GM23338 (cell line): ENCODE data around the gene SH3GL2. TPM values are rescaled to one million over a fixed set of nuclear protein-coding genes. Genes with fewer than 3 reads are reported as not detected.

Experiments used
- ATAC-seq: fragments of 200-7000 bp; cut with Tn5 transposase; 3 replicates; pipeline ENCODE4 v1.9.1; 2020
- DNase-seq: peaks from one replicate; pipeline ENCODE4 v3.0.0-alpha.2; 2015; ENCODE audit warnings: low spot score
- H2AFZ ChIP-seq: fragments of 200-600 bp; sonication (generic); 2 replicates; pipeline ENCODE4 v1.8.0; 2016; ENCODE audit warnings: antibody characterized with exemption, mild to moderate bottlenecking, moderate library complexity
- H3F3A ChIP-seq: fragments of 200-600 bp; sonication (generic); replicated peaks from 2 replicates; pipeline ENCODE4 v1.8.0; 2017; ENCODE audit warnings: antibody characterized with exemption, mixed run types, low read depth
- H3K27ac ChIP-seq: fragments of 200-600 bp; sonication (generic); 2 replicates; pipeline ENCODE4 v1.6.1; 2016; ENCODE audit warnings: low read depth
- H3K27me3 ChIP-seq: fragments of 200-600 bp; sonication (generic); 2 replicates; pipeline ENCODE4 v1.8.0; 2016; ENCODE audit warnings: mild to moderate bottlenecking, mixed run types, moderate library complexity; ENCODE audit not compliant: insufficient read depth
- H3K36me3 ChIP-seq: fragments of 200-600 bp; sonication (generic); 2 replicates; pipeline ENCODE4 v1.8.0; 2016; ENCODE audit warnings: mild to moderate bottlenecking; ENCODE audit not compliant: insufficient read depth
- H3K4me1 ChIP-seq: fragments of 200-600 bp; sonication (generic); 2 replicates; pipeline ENCODE4 v1.8.0; 2016; ENCODE audit warnings: mild to moderate bottlenecking, moderate library complexity; ENCODE audit not compliant: insufficient read depth
- H3K4me2 ChIP-seq: fragments of 200-600 bp; sonication (generic); 2 replicates; pipeline ENCODE4 v1.7.1; 2017; ENCODE audit warnings: mixed run types
- H3K4me3 ChIP-seq: fragments of 200-600 bp; sonication (generic); 2 replicates; pipeline ENCODE4 v1.6.1; 2016; ENCODE audit warnings: mixed run types
- H3K79me2 ChIP-seq: fragments of 200-600 bp; sonication (generic); replicated peaks from 2 replicates; pipeline ENCODE4 v1.8.0; 2017; ENCODE audit warnings: mild to moderate bottlenecking; ENCODE audit not compliant: insufficient read depth
- H3K9me2 ChIP-seq: fragments of 200-600 bp; sonication (generic); 2 replicates; pipeline ENCODE4 v1.8.0; 2017; ENCODE audit not compliant: insufficient read depth
- H4K20me1 ChIP-seq: fragments of 200-600 bp; sonication (generic); replicated peaks from 2 replicates; pipeline ENCODE4 v1.8.0; 2017; ENCODE audit warnings: mild to moderate bottlenecking; ENCODE audit not compliant: insufficient read depth
- H3K27ac Mint-ChIP-seq: 2 replicates; pipeline ENCODE4 v1.8.0; 2020; ENCODE audit warnings: inconsistent platforms, mild to moderate bottlenecking, moderate library complexity, mixed read lengths
- H3K27me3 Mint-ChIP-seq: 3 replicates; pipeline ENCODE4 v1.8.0; 2022; ENCODE audit warnings: low read depth, mild to moderate bottlenecking, moderate library complexity, mixed read lengths, inconsistent platforms; ENCODE audit not compliant: insufficient read depth, poor library complexity
- H3K36me3 Mint-ChIP-seq: 3 replicates; pipeline ENCODE4 v1.8.0; 2021; ENCODE audit warnings: low read depth, mild to moderate bottlenecking, inconsistent platforms, moderate library complexity, mixed read lengths
- H3K4me1 Mint-ChIP-seq: 3 replicates; pipeline ENCODE4 v1.8.0; 2020; ENCODE audit warnings: mild to moderate bottlenecking, inconsistent platforms, mixed read lengths
- H3K4me3 Mint-ChIP-seq: 3 replicates; pipeline ENCODE4 v1.8.0; 2021; ENCODE audit warnings: moderate library complexity, mild to moderate bottlenecking, inconsistent platforms, mixed read lengths
- H3K9me3 Mint-ChIP-seq: 3 replicates; pipeline ENCODE4 v1.8.0; 2020; ENCODE audit warnings: moderate library complexity, mild to moderate bottlenecking, inconsistent platforms, mixed read lengths
- CREB1 ChIP-seq: fragments of 250-450 bp; sonication (Bioruptor Pico); IDR thresholded peaks from 2 replicates; pipeline ENCODE4 v1.5.0; 2020; ENCODE audit warnings: low read depth, mild to moderate bottlenecking, moderate library complexity
- EZH2 ChIP-seq: fragments of 200-600 bp; sonication (generic); IDR thresholded peaks from one replicate; pipeline ENCODE4 v1.8.0; 2017; ENCODE audit warnings: antibody characterized with exemption, mild to moderate bottlenecking, low read depth; ENCODE audit not compliant: unreplicated experiment
- JUNB ChIP-seq: IDR thresholded peaks from one replicate; pipeline ENCODE4 v1.6.1; 2016; ENCODE audit warnings: antibody characterized with exemption; ENCODE audit not compliant: unreplicated experiment
- NANOG ChIP-seq: IDR thresholded peaks from 2 replicates; pipeline ENCODE4 v1.6.1; 2016; ENCODE audit warnings: antibody characterized with exemption, borderline replicate concordance
- ZNF114 ChIP-seq: fragments of 250-450 bp; sonication (Bioruptor Pico); IDR thresholded peaks from 2 replicates; pipeline ENCODE4 v1.5.0; 2020; ENCODE audit warnings: mild to moderate bottlenecking, moderate library complexity
- ZNF331 ChIP-seq: fragments of 250-450 bp; sonication (Bioruptor Pico); IDR thresholded peaks from 2 replicates; pipeline ENCODE4 v1.5.0; 2020; ENCODE audit warnings: low read depth, mild to moderate bottlenecking, moderate library complexity
- polyA plus RNA-seq: library from polyadenylated mRNA; unstranded; fragments of >200 nt; fragmentation: Nextera tagmentation; extraction: Ambion mirVana; gene quantifications from 2 replicates; pipeline ENCODE4 v1.2.1, GENCODE V29; 2016
- total RNA-seq: library from RNA; depleted of rRNA; stranded (reverse); fragments of >200 nt; shearing (Covaris generic); gene quantifications from 2 replicates; pipeline ENCODE4 v1.2.3, GENCODE V29; 2014
- TF ChIP-seq, protein P1 (sequence below): fragments of 250-450 bp; sonication (Bioruptor Pico); IDR thresholded peaks from 2 replicates; pipeline ENCODE4 v1.5.0; 2020; ENCODE audit warnings: mild to moderate bottlenecking, moderate library complexity
- TF ChIP-seq, protein P2 (sequence below): IDR thresholded peaks from one replicate; pipeline ENCODE4 v1.6.1; 2018; ENCODE audit warnings: antibody characterized with exemption; ENCODE audit not compliant: unreplicated experiment
- TF ChIP-seq, protein P3 (sequence below), 2 experiments: fragments of 200-600 bp in 1 of 2; sonication (generic) in 1 of 2; conservative IDR thresholded peaks; 2 replicates each; pipeline versions ENCODE4 v1.5.1 to v1.6.1; 2016 to 2017; ENCODE audit warnings: antibody characterized with exemption in 2 of 2, low read depth in 2 of 2, mild to moderate bottlenecking in 2 of 2, moderate library complexity in 1 of 2
- TF ChIP-seq, protein P4 (sequence below): IDR thresholded peaks from 2 replicates; pipeline ENCODE4 v1.6.1; 2016; ENCODE audit warnings: antibody characterized with exemption

The SH3GL2 gene
- total and polyA plus RNA-seq, 2 experiments from 2014 or later: 5.9 to 8.6 TPM

DNA sequence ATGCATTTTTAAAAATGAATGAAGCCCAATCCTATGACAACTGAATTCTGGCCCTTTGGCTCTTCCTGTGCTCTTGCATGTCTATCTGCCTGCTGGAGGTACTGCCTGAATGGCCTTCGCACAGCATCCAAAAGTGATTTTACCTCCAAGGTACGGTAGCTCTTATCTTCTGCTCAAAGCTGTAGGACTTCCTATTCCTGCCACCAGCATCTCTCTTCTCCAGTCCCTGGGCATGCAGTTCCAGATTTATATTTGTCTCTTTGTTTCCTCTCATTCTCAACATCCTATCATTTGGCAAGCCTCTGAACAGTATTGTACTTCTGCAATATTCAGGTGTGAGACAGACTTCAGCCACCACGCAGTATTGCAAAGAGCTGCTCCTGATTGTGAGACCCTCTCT lies 43.7 kb upstream of the SH3GL2 start:
- Histone ChIP-seq H3K9me2 (0 out of 2 replicates have a peak, but pooled peaks cover 5% of the 10 kb centered on the region), H3K4me2 (no peak overlapping the region), H3K36me3 (no peaks in the 10 kb centered on the region), H3K79me2 (no peaks in the 10 kb centered on the region), H3K27ac (no peak overlapping the region), H2AFZ (no peak overlapping the region), H3K4me3 (no peak overlapping the region), H3K4me1 (peaks cover 6% of the 10 kb centered on the region; the same call in 1 of the 2 replicates), H3F3A (no peaks in the 10 kb centered on the region), H3K27me3 (no peaks in the 10 kb centered on the region), H4K20me1 (no peaks in the 10 kb centered on the region)
- ATAC-seq (no peak), DNase-seq (no peak)
- Mint-ChIP-seq H3K9me3 (peaks cover 21% of the 10 kb centered on the region), H3K4me1 (peaks cover 6% of the 10 kb centered on the region; the same call in 2 of the 3 replicates), H3K27ac (no peak overlapping the region), H3K36me3 (peaks cover 16% of the 10 kb centered on the region; the same call in 2 of the 3 replicates), H3K27me3 (peaks cover 4% of the 10 kb centered on the region), H3K4me3 (no peak overlapping the region)
- TF ChIP-seq JUNB: no peak
- TF ChIP-seq EZH2: no peak
- no peak for TF ChIP-seq NANOG
- no peak for TF ChIP-seq ZNF114 (CRISPR knock-in tag)
- TF ChIP-seq, protein P1, sequence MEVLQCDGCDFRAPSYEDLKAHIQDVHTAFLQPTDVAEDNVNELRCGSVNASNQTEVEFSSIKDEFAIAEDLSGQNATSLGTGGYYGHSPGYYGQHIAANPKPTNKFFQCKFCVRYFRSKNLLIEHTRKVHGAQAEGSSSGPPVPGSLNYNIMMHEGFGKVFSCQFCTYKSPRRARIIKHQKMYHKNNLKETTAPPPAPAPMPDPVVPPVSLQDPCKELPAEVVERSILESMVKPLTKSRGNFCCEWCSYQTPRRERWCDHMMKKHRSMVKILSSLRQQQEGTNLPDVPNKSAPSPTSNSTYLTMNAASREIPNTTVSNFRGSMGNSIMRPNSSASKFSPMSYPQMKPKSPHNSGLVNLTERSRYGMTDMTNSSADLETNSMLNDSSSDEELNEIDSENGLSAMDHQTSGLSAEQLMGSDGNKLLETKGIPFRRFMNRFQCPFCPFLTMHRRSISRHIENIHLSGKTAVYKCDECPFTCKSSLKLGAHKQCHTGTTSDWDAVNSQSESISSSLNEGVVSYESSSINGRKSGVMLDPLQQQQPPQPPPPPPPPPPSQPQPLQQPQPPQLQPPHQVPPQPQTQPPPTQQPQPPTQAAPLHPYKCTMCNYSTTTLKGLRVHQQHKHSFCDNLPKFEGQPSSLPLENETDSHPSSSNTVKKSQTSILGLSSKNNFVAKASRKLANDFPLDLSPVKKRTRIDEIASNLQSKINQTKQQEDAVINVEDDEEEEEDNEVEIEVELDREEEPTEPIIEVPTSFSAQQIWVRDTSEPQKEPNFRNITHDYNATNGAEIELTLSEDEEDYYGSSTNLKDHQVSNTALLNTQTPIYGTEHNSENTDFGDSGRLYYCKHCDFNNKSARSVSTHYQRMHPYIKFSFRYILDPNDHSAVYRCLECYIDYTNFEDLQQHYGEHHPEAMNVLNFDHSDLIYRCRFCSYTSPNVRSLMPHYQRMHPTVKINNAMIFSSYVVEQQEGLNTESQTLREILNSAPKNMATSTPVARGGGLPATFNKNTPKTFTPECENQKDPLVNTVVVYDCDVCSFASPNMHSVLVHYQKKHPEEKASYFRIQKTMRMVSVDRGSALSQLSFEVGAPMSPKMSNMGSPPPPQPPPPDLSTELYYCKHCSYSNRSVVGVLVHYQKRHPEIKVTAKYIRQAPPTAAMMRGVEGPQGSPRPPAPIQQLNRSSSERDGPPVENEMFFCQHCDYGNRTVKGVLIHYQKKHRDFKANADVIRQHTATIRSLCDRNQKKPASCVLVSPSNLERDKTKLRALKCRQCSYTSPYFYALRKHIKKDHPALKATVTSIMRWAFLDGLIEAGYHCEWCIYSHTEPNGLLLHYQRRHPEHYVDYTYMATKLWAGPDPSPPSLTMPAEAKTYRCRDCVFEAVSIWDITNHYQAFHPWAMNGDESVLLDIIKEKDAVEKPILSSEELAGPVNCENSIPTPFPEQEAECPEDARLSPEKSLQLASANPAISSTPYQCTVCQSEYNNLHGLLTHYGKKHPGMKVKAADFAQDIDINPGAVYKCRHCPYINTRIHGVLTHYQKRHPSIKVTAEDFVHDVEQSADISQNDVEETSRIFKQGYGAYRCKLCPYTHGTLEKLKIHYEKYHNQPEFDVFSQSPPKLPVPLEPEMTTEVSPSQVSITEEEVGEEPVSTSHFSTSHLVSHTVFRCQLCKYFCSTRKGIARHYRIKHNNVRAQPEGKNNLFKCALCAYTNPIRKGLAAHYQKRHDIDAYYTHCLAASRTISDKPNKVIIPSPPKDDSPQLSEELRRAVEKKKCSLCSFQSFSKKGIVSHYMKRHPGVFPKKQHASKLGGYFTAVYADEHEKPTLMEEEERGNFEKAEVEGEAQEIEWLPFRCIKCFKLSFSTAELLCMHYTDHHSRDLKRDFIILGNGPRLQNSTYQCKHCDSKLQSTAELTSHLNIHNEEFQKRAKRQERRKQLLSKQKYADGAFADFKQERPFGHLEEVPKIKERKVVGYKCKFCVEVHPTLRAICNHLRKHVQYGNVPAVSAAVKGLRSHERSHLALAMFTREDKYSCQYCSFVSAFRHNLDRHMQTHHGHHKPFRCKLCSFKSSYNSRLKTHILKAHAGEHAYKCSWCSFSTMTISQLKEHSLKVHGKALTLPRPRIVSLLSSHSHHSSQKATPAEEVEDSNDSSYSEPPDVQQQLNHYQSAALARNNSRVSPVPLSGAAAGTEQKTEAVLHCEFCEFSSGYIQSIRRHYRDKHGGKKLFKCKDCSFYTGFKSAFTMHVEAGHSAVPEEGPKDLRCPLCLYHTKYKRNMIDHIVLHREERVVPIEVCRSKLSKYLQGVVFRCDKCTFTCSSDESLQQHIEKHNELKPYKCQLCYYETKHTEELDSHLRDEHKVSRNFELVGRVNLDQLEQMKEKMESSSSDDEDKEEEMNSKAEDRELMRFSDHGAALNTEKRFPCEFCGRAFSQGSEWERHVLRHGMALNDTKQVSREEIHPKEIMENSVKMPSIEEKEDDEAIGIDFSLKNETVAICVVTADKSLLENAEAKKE (CRISPR knock-in tag): no peak

DNA sequence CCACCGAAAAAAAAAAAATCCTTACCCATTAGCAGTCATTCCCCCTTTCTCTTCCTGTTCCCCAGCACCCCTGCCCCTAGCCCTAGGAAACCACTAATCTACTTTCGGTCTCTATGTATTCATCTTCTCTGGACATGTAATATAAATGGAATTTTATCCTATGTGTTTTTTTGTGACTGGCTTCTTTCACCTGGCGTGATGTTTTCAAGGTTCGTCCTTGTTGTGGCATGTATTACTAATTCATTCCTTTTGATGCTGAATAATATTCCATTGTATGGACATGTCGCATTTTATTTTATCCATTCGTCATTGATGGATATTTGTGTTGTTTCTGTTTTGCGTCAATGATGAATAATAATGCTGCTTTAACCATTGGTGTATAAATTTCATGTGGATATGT lies 42.8 kb upstream of the SH3GL2 start:
- H3K4me1 ChIP-seq: peaks cover 6% of the 10 kb centered on the region; the same call in 1 of the 2 replicates
- no peaks in the 10 kb centered on the region for H3K27me3 ChIP-seq
- H4K20me1 ChIP-seq: no peaks in the 10 kb centered on the region
- H3K27ac ChIP-seq: no peak overlapping the region
- no peaks in the 10 kb centered on the region for H3K36me3 ChIP-seq
- Mint-ChIP-seq H3K4me1 (peaks cover 6% of the 10 kb centered on the region; the same call in 2 of the 3 replicates), H3K27ac (no peak overlapping the region), H3K4me3 (no peak overlapping the region), H3K36me3 (peaks cover 20% of the 10 kb centered on the region; the same call in 2 of the 3 replicates), H3K27me3 (peaks cover 4% of the 10 kb centered on the region), H3K9me3 (peaks cover 29% of the 10 kb centered on the region)
- H3K4me3 ChIP-seq: no peak overlapping the region
- no peak for ATAC-seq
- H3K9me2 ChIP-seq: 0 out of 2 replicates have a peak, but pooled peaks cover 5% of the 10 kb centered on the region
- H3K4me2 ChIP-seq: 0 out of 2 replicates have a peak overlapping the region, but pooled peaks have one; percentile 15
- no peaks in the 10 kb centered on the region for H3K79me2 ChIP-seq
- H2AFZ ChIP-seq: no peak overlapping the region
- DNase-seq: no peak
- no peaks in the 10 kb centered on the region for H3F3A ChIP-seq
- TF ChIP-seq, protein P2, sequence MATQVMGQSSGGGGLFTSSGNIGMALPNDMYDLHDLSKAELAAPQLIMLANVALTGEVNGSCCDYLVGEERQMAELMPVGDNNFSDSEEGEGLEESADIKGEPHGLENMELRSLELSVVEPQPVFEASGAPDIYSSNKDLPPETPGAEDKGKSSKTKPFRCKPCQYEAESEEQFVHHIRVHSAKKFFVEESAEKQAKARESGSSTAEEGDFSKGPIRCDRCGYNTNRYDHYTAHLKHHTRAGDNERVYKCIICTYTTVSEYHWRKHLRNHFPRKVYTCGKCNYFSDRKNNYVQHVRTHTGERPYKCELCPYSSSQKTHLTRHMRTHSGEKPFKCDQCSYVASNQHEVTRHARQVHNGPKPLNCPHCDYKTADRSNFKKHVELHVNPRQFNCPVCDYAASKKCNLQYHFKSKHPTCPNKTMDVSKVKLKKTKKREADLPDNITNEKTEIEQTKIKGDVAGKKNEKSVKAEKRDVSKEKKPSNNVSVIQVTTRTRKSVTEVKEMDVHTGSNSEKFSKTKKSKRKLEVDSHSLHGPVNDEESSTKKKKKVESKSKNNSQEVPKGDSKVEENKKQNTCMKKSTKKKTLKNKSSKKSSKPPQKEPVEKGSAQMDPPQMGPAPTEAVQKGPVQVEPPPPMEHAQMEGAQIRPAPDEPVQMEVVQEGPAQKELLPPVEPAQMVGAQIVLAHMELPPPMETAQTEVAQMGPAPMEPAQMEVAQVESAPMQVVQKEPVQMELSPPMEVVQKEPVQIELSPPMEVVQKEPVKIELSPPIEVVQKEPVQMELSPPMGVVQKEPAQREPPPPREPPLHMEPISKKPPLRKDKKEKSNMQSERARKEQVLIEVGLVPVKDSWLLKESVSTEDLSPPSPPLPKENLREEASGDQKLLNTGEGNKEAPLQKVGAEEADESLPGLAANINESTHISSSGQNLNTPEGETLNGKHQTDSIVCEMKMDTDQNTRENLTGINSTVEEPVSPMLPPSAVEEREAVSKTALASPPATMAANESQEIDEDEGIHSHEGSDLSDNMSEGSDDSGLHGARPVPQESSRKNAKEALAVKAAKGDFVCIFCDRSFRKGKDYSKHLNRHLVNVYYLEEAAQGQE: no peak
- TF ChIP-seq ZNF331 (CRISPR knock-in tag): no peak
- TF ChIP-seq, protein P3, sequence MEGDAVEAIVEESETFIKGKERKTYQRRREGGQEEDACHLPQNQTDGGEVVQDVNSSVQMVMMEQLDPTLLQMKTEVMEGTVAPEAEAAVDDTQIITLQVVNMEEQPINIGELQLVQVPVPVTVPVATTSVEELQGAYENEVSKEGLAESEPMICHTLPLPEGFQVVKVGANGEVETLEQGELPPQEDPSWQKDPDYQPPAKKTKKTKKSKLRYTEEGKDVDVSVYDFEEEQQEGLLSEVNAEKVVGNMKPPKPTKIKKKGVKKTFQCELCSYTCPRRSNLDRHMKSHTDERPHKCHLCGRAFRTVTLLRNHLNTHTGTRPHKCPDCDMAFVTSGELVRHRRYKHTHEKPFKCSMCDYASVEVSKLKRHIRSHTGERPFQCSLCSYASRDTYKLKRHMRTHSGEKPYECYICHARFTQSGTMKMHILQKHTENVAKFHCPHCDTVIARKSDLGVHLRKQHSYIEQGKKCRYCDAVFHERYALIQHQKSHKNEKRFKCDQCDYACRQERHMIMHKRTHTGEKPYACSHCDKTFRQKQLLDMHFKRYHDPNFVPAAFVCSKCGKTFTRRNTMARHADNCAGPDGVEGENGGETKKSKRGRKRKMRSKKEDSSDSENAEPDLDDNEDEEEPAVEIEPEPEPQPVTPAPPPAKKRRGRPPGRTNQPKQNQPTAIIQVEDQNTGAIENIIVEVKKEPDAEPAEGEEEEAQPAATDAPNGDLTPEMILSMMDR (conservative IDR thresholded peaks at IDR 0.05; ENCODE audit: low read depth in 2 of 2): no peak
- no peak for TF ChIP-seq CREB1 (CRISPR knock-in tag)
- TF ChIP-seq, protein P4, sequence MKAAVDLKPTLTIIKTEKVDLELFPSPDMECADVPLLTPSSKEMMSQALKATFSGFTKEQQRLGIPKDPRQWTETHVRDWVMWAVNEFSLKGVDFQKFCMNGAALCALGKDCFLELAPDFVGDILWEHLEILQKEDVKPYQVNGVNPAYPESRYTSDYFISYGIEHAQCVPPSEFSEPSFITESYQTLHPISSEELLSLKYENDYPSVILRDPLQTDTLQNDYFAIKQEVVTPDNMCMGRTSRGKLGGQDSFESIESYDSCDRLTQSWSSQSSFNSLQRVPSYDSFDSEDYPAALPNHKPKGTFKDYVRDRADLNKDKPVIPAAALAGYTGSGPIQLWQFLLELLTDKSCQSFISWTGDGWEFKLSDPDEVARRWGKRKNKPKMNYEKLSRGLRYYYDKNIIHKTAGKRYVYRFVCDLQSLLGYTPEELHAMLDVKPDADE: no peak
